NCI-H82 (cell line): ENCODE results near the gene PRKD1.
"Not testable (repeated sequence)": the region's sequence is repeated elsewhere in the genome, so short reads cannot be mapped to it uniquely, and the experiment has no call there.

ENCODE experiments used
- DNase-seq: peaks from one replicate; lab custom pipeline; 2025; lab: John Stamatoyannopoulos, UW

The PRKD1 gene

DNA sequence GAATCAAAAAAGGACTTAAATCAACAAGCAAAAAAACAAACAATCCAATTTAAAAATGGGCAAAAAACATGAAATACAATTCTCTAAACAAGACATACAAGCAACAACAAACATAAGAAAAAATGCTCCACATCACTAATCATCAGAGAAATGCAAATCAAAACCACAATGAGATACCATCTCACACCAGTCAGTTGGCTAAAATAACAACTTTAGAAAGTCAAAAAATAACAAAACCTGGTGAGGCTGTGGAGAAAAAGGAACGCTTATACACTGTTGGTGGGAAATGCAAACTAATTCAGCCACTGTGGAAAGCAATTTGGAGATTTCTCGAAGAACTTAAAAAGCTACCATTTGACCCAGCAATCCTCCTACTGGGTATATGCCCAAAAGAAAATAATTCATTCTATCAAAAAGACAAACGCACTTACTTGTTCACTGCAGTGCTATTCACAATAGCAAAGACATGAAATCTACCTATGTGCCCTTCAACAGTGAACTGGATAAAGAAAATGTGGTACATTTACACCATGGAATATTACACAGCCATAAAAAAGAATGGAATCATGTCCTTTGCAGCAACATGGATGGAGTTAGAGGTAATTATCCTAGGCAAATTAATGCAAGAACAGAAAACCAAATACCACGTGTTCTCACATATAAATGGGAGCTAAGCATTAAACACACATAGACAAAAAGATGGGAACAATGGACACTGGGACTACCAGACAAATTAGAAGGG is 26.9 kb downstream of the PRKD1 start:
- no peak for DNase-seq

DNA sequence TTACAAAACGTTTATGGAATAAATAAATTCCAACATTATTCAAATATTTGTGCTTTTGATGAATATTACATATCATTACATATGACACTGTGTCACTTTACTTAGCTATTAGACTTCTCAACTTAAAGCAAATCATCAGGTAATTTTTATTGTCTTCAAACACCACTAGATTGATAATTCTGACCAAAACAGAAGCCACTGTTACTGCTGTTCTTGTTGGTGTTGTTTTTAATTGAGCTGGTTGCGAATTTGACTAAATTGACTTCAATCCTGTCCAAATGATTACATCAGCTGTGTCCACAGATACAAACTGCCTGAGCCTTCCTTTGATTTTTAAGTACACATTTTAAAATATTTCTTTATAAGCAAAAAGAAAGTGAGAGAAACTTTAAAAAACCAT is 29.2 kb downstream of the PRKD1 start:
- no peak for DNase-seq

DNA sequence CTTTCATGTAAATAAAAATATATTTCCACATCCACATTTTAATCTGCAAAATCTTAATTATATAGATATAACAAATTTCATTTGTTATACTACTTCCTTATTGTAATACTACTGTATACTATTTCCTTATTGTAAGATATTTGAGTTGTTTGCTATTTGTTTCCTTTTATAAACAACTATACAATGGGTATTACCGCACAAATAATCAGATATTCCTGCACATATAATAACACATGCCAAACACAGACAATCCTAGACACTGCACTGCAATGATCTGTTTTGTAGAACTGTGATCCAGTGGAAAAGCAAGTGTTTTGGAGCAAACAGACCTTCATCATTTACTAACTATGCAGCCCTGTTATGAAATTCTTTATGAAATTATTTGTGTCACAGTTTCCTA is 30.5 kb downstream of the PRKD1 start:
- DNase-seq, result no peak

DNA sequence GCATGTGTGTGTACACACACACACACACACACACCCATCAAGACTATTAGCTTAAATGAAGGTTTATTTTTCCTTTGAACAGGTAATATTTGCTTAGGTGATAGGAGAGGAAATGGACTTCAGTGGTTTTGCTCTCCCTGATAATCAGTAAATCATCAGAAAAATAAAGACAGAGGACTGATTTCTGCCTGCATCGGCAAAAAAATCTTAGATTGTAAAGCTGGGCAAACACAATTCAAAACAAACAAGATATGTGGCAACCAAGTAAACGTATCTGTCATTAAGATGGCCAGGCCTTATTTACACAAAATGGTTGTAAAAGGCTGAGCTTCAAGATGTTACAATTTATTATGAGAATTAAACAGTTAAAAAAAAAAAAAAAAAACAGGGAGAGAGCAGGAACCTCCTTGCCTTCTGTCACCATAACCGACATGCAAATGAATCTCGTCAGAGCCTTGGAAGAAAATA is 31.3 kb downstream of the PRKD1 start:
- DNase-seq, result no peak

DNA sequence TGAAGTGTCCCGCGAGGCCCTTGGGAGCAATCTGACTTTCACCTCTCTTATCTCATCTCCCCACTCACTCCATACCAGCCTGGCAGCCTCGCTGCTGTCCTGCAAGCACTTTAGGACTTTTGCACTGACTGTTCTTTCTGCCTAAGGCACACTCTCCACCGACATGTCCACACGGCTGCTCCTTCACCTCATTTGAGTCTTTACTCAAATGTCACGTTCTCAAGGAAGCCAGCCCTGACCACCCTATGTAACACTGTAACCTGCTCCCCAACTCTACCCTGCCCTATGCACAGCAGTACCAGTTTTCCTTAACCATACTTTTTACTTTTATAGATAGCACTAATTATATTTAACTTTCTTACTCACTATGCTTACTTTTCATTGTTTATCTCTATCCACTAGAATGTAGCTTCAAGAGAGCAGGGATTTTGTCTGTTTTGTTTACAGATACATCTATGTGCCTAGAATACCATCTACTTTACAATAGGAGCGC is 32.0 kb downstream of the PRKD1 start:
- no peak for DNase-seq

DNA sequence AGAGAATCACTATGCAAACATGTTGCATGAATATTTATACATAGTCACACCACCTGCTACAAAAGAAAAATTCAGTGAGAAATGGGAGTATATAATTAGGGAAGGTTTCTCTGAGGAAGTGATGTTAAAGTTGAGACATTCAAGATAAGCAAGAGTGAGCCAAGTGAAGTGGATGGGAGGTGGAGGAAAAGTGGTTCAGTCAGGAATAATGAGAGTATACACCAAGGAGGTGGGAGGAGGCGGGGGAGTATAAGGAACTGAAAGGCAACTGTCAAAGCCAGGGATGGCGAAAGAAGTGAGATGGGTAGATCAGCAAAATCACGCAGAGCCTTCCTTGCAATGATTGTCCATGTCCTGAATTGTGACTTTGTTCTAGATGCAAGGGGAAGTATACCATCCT is 33.7 kb downstream of the PRKD1 start:
- no peak for DNase-seq

DNA sequence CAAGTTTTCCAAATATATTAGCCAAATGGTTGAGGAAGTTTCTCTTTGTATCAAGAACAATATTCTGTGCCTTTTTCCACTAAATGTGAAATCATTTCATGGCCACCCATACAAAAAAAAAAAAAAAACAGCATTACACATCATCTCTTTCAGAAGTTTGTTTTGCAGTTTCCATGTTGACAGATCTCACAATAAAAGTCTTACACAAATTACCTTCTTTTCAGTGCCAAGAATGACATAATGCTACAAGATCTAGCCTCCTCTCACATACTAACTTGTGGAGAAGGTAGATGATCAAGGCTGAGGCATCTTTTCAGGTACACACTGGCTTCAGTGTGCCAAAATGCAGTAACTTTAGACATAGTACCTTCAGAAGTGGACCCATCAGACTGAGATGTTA is 35.3 kb downstream of the PRKD1 start:
- DNase-seq, result no peak

DNA sequence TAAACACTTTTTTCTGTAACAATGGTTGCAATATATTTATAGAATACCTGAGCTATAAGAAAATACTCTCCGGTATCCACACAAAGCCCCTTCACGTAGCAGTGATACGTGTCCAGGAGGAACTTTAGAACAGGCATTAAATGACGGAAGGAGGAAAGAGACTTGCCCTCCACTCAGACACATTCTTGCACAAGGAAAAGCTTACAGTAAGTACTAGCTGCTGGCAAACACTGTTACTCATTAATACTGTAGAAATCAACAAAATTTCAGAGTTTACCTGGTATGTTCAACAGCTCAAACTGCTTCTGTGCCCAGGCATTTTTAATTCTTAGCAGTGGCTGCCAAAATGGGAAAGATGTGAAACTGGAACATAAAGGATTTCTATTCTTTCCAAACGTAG is 41.7 kb downstream of the PRKD1 start:
- no peak for DNase-seq

DNA sequence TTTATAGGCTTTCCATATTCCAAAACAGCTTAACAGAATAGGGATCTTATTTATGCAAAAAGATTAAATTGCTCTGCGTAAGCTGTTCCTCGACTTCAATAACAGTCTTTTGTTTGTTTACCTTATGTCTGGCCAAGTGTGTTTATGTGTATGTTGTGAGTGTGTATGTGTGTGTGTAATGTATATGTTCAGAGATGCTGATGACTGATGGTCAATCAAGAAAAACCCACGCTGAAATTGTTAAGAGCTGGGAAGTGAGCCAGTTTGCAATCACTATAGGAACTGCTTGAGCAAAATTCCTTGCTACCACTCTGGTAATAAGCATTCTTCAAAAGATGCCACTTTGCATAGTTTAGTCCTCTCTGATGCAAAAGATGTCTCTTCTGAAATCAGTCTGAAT is 59.6 kb downstream of the PRKD1 start:
- no peak for DNase-seq

DNA sequence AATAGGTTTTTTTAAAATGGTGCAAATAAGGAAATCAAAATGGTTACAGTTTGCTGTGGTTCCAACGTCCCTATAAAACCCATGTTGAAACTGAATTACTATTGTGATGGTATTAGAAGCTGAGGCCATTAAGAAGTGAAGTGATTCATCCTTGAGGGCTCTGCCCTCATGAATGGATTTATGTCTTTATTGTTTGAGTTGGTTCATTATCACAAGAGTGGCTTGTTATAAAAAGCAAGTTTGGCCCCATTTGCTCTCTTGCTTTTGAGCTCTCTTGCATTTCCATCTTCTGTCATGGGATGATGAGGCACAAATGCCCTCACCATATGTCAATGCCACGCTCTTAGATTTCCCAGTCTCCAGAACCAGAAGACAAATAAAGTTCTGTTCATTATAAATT is 62.3 kb downstream of the PRKD1 start:
- no peak for DNase-seq

DNA sequence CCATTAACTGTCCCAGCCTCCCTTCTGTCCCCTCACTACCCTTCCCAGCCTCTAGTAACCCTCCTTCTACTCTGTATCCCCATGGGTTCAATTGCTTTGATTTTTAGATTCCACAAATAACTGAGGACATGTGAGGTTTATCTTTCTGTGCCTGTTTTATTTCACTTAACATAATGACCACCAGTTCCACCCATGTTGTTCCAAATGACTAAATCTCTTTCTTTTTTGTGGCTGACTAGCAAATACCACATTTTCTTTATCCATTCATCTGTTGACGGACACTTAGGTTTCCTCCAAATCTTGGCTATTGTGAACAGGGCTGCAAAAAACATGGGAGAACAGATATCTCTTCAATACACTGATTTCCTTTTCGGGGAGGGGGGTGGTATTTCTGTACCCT is 65.7 kb downstream of the PRKD1 start:
- no peak for DNase-seq

DNA sequence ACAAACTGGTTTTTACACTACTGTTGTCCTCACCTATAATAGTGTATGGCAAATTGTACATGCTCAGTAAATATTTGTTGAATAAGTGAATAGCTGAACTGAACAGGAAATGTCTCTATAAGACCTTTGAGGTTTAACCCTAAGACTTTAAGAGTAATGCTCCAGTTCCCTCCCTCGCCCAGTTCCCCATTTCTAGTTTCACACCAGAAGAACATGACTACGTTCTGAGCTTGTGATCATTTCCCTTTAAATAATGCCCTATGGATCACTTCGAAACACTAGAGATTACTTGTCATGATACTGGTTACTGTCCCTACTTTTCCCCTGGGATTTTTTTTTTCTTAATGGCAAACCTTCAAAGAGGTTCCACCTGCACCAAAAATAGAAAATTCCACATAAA is 69.3 kb downstream of the PRKD1 start:
- no peak for DNase-seq

DNA sequence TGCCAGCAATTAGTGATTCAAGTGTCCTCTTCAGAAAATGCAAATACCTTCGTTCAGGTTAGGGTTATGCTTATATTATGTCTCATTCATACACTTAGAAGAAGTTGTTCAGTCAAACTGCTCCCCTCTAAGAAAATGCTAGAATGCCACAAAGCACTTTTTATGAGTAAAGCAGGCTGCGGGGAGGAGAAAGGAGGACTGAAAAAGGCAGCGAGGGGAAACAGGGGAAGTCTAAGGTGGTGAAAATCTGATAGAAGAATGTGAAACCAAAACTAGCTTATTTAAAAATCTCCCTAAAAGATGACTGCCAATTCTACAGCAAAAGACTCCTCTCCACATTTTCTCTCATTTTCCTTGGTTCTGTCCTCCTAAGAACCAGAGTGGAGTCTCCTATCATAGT is 70.1 kb downstream of the PRKD1 start:
- no peak for DNase-seq

DNA sequence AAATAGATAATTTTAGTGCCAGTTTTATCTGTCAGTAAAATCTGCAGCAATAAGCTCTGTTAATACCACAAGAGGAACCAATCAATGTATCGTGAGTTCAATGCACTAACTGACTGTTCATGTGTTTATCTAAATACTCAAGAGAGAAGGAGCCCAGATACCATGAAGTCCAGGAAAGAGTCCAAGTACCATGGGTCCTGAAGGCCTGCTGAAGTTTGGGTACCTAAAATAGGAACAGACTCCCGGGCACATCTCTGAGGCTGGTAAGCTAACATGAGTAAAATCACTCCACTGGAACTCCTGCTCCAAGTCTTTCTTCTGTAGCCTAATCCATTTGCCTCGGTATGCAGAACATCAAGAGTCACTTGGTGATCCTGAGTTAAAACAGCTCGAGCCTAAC is 71.1 kb downstream of the PRKD1 start:
- no peak for DNase-seq

DNA sequence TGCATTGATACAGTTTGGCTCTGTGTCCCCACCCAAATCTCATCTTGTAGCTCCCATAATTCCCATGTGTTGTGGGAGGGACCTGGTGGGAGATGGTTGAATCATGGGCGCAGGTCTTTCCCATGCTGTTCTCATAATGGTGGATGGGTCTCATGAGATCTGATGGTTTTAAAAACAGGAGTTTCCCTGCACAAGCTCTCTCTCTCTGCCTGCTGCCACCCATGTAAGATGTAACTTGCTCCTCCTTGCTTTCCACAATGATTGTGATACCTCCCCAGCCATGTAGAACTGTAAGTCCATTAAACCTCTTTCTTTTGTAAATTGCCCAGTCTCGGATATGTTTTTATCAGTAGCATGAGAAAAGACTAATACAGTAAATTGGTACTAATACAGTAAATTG is 74.0 kb downstream of the PRKD1 start:
- not testable (repeated sequence) for DNase-seq

DNA sequence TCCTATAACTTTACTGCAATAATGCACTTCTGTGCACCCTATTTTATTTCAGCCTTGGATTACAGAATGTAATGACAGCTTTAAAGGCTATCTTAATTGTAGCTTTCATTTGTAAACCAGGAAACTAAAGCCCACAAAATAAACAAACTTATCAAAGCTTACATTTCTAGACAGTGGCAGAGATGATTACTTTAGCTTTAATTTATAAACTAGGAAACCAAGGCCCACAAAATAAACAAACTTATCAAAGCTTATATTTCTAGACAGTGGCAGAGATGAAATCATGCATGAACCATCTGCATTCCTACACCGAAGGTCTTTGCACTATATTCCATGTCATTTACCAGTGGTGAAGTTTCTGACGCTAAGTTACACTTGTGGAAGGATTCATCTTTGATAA is 74.4 kb downstream of the PRKD1 start:
- DNase-seq, result no peak

DNA sequence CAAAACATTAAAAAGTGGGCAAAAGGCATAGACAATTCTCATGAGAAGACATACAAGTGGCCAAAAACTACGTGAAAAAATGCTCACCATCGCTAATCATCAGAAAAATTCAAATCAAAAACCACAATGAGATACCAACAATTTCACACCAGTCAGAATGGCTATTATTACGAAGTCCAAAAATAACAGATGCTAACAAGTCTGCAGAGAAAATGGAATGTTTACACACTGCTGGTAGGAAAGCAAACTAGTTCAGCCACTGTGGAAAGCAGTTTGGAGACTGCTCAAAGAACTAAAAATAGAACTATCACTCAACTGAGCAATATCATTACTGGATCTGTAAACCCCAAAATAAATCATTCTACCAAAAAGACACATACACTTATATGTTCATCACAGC is 76.2 kb downstream of the PRKD1 start:
- no peak for DNase-seq

DNA sequence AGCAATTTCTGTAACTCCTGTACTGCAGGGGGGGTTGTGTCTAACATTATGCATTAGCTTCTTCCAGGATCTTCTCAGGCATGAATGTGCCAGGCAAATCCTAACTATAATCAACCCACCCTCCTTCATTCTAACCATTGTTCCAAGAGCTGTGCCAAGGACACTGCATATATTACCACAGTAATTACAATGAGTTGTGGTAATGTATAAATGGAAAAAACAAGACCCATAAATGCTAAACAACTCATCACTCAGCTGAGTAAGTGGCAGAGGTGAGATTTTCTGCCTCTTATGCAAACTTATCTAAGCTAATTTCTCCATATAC is 80.6 kb downstream of the PRKD1 start:
- no peak for DNase-seq

DNA sequence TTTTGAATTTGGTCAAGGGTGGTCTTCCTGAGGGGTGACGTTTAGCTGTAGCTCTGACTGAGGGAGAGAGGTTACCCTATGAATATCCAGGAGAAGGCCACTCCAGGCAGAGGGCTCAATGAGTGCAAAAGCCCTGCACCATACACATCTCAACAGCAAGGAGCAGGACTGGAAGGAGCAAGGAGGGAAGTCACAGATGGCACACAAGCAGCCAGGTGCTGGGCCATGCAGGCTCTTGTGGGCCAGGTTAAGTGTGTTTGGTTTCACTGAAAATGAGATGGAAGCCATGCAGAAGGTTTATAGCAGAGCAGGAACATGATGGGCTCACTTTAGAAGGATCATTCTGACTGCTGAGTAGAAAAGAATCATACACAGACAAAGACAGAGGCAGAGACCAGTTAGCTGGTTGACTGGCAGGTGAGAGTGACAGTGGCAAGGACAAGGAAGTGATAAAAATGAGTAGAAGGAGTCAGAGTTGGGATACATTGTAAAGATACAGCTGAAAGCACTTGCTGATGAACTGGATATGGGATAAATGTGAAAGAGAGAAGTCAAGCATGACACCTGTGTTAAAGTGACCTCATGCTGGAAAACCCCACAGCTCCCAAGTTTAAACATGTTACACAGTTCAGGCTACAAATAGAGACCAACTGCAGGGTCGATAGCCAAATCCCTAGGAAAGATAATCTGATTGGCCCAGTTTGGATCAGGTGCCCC is 81.2 kb downstream of the PRKD1 start:
- DNase-seq, result no peak

DNA sequence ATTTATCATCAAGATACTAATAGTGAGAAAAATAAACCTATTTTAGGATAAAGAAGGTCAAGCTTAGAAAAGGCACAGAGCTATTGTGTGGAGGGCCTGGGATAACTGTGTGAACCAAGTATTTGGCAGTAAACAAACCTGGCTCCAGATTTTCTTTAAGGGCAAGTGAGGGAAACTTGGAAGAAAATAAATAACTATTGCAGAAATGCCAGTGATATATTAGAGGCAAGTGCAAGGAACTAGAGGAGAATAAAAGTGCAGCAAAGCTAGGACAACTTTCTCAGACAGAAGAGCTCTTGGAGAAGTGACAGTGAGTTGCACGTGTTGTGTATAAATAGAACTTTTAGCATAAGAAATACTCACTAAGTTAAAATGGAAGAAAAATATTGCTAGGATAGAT is 83.7 kb downstream of the PRKD1 start:
- no peak for DNase-seq

DNA sequence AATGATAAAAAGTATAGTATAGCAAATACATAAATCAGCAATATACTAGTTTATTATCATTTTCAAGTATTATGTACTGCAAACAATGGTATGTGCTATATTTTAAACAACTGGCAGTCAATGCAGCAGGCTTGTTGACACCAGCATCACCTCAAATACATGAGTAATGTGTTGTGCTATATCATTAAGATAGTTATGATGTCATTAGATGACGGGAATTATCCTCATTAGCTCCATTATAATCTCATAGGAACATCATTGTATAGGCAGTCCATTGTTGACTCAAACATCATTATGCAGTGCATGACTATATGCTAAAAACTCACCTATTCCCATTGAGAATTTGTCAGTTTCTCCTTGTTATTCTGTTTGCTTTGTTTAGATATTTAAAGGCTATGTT is 85.4 kb downstream of the PRKD1 start:
- no peak for DNase-seq

DNA sequence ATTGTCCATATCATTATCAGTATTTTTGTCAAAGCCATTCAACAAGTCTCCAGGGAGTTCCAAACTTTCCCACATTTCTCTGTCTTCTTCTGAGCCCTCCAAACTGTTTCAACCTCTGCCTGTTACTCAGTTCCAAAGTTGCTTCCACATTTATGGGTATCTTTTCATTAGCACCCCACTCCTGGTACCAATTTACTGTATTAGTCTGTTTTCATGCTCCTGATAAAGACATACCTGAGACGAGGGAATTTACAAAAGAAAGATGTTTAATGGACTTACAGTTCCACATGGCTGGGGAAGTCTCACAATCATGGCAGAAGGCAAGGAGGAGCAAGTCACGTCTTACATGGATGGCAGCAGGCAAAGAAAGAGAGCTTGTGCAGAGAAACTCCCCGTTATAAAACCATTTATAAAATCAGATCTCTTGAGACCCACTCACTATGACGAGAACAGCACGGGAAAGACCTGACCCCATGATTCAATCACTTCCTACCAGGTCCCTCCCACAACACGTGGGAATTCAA is 87.2 kb downstream of the PRKD1 start:
- not testable (repeated sequence) for DNase-seq

DNA sequence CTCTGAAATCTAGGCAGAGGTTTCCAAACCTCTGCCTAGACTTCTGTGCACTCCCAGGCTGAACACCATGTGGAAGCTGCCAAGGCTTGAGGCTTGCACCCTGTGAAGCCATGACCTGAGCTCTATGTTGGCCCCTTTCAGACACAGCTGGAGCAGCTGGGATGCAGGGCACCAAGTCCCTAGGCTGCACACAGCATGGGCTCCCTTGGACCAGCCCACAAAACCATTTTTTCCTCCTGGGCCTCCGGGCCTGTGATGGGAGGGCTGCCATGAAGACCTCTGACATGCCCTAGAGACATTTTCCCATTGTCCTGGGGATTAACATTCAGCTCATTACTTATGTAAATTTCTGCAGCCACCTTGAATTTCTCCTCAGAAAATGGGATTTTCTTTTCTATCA is 88.0 kb downstream of the PRKD1 start:
- DNase-seq, result not testable (repeated sequence)

DNA sequence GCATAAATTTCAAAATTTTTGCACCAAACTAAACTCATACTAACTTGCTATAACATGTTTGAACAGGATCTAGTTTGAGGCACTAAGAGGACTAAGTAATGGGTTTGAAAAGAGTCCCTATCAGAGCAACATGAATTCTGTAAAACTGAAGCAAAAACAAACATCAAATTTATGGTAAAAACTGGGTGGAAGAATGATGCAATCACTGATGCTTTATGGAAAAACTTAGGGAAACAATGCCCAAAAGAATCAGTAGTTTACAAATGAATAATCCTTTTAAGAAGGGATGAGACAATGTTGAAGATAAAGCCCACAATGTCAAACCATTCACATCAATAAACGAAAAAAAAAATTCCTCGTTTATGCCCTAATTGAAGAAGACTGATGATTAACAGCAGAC is 88.9 kb downstream of the PRKD1 start:
- no peak for DNase-seq
